Pancreas (tissue), 10 donors: ENCODE data around the gene SOHLH2. TPM values are rescaled to one million over a fixed set of nuclear protein-coding genes. Genes with fewer than 3 reads are reported as not detected.

Source experiments
- ATAC-seq, 4 donors: fragments of 200-7000 bp; cut with Tn5 transposase; one replicate each; pipeline versions ENCODE4 v1.8.0 to v1.9.1; 2020; ENCODE audit warnings: mild to moderate bottlenecking in 4 of 4, moderate library complexity in 4 of 4
- DNase-seq, 6 donors: peaks; one replicate each; pipeline ENCODE4 v3.0.0-alpha.2; 2020
- FAIRE-seq: peaks from 2 replicates; lab custom pipeline; 2012; peaks lifted over from hg19 to GRCh38; lab: Jason Lieb, UNC
- H3K27ac ChIP-seq, 4 donors: fragments of 200-600 bp; sonication (generic); 1 replicate in 3 of 4; 2 replicates in 1 of 4; pipeline versions ENCODE4 v1.5.0 to v1.8.0; 2020
- H3K27me3 ChIP-seq, 4 donors: fragments of 200-600 bp; one replicate each; pipeline ENCODE4 v1.8.0; 2021
- H3K36me3 ChIP-seq, 3 donors: fragments of 200-600 bp; sonication (generic) in 1 of 3; one replicate each; pipeline versions ENCODE4 v1.5.0 to v1.8.0; 2020 to 2021
- H3K4me1 ChIP-seq, 3 donors: fragments of 200-600 bp; one replicate each; pipeline ENCODE4 v1.8.0; 2021
- H3K4me3 ChIP-seq, 4 donors: fragments of 200-600 bp; sonication (generic) in 2 of 4; one replicate each; pipeline versions ENCODE4 v1.5.0 to v1.8.0; 2020 to 2021
- H3K9me3 ChIP-seq, 4 donors: fragments of 200-600 bp; one replicate each; pipeline ENCODE4 v1.8.0; 2021
- WGBS, 2 donors: extraction: QIAGEN DNeasy Blood & Tissue Kit; methylation state at CpG; one replicate each; pipeline ENCODE4 v1.1.7; 2013; 5-methylcytosine and 5-hydroxymethylcytosine counted together
- intact Hi-C, 3 donors: fragments of 100-400 bp; cut with DNase I; formaldehyde crosslinking; loops; one replicate each; pipeline versions ENCODE4 v1.11.1 to v1.14.2; 2022
- polyA plus RNA-seq, 2 donors: library from polyadenylated mRNA; stranded (reverse); fragments of 200-250 nt; gene quantifications; one replicate each; pipeline ENCODE4 v1.2.3, GENCODE V29; 2013
- total RNA-seq, 6 donors: library from RNA; stranded (reverse); fragmentation: NEBNext Ultra II Directional in 4 of 6; extraction: Animal tissue kit (Norgen Biotek cat#: 25700) in 4 of 6; gene quantifications; one replicate each; pipeline versions ENCODE4 v1.2.1 to v1.2.4, GENCODE V29; 2021 to 2023
- TF ChIP-seq, protein P1 (sequence below), 4 donors: fragments of 200-600 bp; sonication (generic) in 3 of 4; IDR thresholded peaks; one replicate each; pipeline versions ENCODE4 v1.5.0 to v1.8.0; 2021; ENCODE audit warnings: antibody characterized with exemption in 4 of 4
- donor health status: healthy with polysubstance abuse.
- donor health status: DM: no; HTN: no; CAD: no; lungs with moderate emphysema.
- donor health status: DM: no; HTN: no; CAD: no.
- donor health status: control.
- donor health status: control.
- donor health status: Bipolar disorder and iron deficiency.
- donor health status: DM: yes; HTN: yes; CAD: no.
- donor health status: DM: no; HTN: no; CAD: no.
- donor health status: DM: no; HTN: no; CAD: no.
- donor health status: DM: yes; HTN: yes; CAD: no.

SOHLH2 gene
- total and polyA plus RNA-seq, 8 donors = 0.05 to 0.12 (median 0.08) TPM; not detected in 5

DNA sequence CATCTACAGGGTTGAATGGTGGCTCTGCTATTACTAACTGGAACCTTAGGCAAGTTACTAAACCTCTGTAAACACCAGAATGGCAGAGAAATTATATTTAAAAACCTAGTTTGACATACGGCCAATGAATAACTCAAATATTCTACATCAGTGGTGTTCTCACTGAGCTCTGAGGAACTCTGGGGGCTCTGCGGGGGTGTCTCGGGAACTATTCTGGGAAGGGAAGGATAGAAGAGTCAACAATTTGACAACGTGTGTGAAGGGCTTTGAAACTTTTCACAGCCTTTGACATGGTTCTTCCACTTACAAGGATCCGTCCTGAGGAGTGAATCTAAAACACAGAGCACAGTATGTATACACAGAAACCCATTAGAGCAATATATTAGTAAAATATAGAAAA, 38.7 kb downstream of the SOHLH2 start:
- WGBS, 2 donors = 67 to 69% methylated on average over 5 of the region's 5 CpGs

DNA sequence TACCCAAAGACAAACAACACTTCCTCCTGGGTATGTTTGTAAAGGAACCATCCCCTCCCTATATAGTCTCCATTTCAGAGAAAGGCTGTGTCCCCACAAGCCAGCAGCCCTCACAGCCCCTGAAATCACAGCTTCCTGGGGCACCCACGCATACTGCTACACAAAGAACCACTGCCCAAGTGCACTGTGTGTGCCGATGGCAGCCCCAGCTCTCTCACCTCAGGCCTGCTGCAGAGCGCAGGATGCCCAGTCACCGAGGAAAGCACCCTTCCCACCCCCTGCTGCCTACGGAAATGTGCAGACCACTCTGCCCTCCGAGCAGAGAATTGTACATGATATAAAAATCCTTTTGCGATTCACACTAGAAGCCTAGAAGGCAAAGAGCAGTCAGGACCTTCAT, 39.4 kb downstream of the SOHLH2 start:
- ATAC-seq = no peak
- 66 to 70% methylated on average over 7 of the region's 7 CpGs for WGBS, 2 donors
- FAIRE-seq = no peak

More for the DNA sequence above, 38.7 kb downstream of the SOHLH2 start:
- no peak for DNase-seq
- no peak for ATAC-seq
- no peak overlapping the region for H3K4me3 ChIP-seq
- H3K27me3 ChIP-seq = no peaks in the 10 kb centered on the region
- H3K36me3 ChIP-seq = no peaks in the 10 kb centered on the region
- no peaks in the 10 kb centered on the region for H3K9me3 ChIP-seq
- FAIRE-seq = no peak
- H3K27ac ChIP-seq = no peak overlapping the region
- TF ChIP-seq, protein P1, sequence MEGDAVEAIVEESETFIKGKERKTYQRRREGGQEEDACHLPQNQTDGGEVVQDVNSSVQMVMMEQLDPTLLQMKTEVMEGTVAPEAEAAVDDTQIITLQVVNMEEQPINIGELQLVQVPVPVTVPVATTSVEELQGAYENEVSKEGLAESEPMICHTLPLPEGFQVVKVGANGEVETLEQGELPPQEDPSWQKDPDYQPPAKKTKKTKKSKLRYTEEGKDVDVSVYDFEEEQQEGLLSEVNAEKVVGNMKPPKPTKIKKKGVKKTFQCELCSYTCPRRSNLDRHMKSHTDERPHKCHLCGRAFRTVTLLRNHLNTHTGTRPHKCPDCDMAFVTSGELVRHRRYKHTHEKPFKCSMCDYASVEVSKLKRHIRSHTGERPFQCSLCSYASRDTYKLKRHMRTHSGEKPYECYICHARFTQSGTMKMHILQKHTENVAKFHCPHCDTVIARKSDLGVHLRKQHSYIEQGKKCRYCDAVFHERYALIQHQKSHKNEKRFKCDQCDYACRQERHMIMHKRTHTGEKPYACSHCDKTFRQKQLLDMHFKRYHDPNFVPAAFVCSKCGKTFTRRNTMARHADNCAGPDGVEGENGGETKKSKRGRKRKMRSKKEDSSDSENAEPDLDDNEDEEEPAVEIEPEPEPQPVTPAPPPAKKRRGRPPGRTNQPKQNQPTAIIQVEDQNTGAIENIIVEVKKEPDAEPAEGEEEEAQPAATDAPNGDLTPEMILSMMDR (IDR thresholded peaks at IDR 0.05) = no peak
- intact Hi-C loops = no loop called here
- no peaks in the 10 kb centered on the region for H3K4me1 ChIP-seq

DNA sequence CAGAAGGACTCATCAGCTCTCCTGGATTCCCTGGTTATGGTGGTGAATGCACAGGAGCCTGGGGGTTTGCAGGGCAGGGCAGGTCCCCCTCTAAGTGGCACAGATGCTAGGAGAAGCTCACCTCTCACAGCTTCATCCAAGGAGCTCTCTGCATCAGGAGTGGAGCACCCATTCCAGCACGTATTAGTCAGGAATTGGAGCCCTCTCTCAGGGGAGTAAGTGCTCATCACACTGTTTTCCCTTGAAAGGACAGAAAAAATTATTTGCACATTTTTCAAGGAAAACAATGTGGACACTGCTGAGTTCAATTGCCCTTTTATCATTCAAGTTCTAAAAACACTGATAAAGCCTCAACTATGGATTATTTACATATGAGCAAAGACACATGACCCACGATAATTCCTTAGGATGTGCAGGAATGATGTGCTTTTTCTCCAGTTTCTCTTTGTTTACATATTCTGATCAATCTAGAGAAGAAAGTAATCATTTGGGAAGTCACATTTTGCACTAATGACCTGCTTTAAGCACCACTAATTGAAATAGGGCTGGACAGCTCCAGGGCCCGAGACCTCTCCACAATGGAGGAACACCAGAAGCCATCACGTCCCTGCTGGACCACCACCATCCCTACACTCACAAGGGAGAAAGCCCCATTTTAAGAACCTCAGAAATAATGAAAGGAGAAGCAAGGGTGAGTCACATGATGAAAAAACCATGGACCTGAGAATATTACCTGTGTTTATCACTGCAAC, 40.6 kb downstream of the SOHLH2 start:
- TF ChIP-seq, protein P1 (IDR thresholded peaks at IDR 0.05) = no peak
- no peaks in the 10 kb centered on the region for H3K27me3 ChIP-seq
- FAIRE-seq = no peak
- no peak overlapping the region for H3K27ac ChIP-seq
- intact Hi-C loops = no loop called here
- no peaks in the 10 kb centered on the region for H3K36me3 ChIP-seq
- H3K9me3 ChIP-seq = no peaks in the 10 kb centered on the region
- WGBS, 2 donors = 55 to 59% methylated on average over 4 of the region's 4 CpGs
- DNase-seq = no peak
- no peaks in the 10 kb centered on the region for H3K4me1 ChIP-seq
- ATAC-seq = no peak
- no peak overlapping the region for H3K4me3 ChIP-seq

More for the DNA sequence above, 39.4 kb downstream of the SOHLH2 start:
- no peaks in the 10 kb centered on the region for H3K27me3 ChIP-seq
- H3K36me3 ChIP-seq = no peaks in the 10 kb centered on the region
- TF ChIP-seq, protein P1 (IDR thresholded peaks at IDR 0.05) = no peak
- H3K9me3 ChIP-seq = no peaks in the 10 kb centered on the region
- H3K27ac ChIP-seq = no peak overlapping the region
- H3K4me3 ChIP-seq = no peak overlapping the region
- DNase-seq = no peak
- intact Hi-C loops = no loop called here
- no peaks in the 10 kb centered on the region for H3K4me1 ChIP-seq

DNA sequence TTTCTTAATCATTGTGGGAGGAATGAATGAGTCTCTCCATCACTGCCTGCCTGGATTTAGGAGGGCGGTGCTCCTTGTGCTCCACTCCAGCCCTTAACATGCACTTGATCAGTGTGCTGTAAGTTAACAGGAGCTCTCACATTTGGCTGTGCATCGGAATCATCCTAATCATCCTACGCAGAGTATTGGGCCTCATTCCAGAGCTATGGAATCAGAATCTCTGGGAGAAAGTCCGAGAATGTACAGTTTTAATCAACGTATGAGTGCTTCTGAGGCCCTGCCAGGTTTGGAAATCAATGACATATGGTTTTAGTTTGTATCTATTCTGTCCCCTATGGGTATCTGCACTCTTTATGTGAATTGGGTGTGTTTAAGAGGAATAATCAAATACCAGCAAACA, 48.3 kb downstream of the SOHLH2 start:
- intact Hi-C loops = no loop called here
- FAIRE-seq (no peak), ATAC-seq (no peak), DNase-seq (no peak)
- Histone ChIP-seq H3K4me3 (no peak overlapping the region), H3K27ac (no peak overlapping the region), H3K36me3 (no peaks in the 10 kb centered on the region), H3K27me3 (no peaks in the 10 kb centered on the region), H3K4me1 (no peaks in the 10 kb centered on the region), H3K9me3 (no peaks in the 10 kb centered on the region)
- WGBS, 2 donors = 84 to 86% methylated on average over 5 of the region's 5 CpGs
- TF ChIP-seq, protein P1 (IDR thresholded peaks at IDR 0.05) = no peak

DNA sequence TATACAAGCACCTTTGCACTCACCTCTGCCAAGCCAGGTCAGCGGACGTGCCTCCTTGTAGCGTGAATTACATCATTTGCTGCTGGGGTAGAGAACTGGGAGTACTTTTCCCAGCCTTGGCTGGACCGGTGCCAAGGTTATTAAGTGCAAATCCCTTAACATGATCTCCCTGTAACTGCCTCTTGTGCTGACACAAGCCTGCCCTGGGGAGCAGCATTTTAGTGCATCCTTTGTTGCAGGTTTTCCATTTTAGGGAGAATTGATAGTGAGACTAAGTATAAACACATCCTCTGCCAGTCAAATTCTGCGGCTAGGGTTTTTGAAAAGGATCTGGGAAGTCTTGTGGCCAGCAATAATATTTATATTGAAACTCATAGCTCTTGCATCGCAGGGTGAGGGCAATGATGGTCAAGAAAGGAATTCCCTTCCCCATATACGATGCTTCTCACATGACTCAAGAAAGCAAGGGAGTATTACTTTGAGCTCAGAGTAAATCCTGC, 50.5 kb downstream of the SOHLH2 start:
- peak; percentile 33 to 76 (median 69) for DNase-seq
- H3K9me3 ChIP-seq = no peaks in the 10 kb centered on the region
- H3K36me3 ChIP-seq = no peaks in the 10 kb centered on the region
- no peaks in the 10 kb centered on the region for H3K4me1 ChIP-seq
- WGBS, 2 donors = 47 to 51% methylated on average over 7 of the region's 7 CpGs
- ATAC-seq = peak; percentile 53 to 85 (median 70)
- no peak overlapping the region for H3K27ac ChIP-seq
- FAIRE-seq = no peak
- H3K4me3 ChIP-seq = no peak overlapping the region
- H3K27me3 ChIP-seq = no peaks in the 10 kb centered on the region
- intact Hi-C loops = no loop called here
- TF ChIP-seq, protein P1 (IDR thresholded peaks at IDR 0.05) = no peak
